A549 (cell line): Measurements from ENCODE around the gene ATP6V0A4.

Experiments used
- CTCF ChIP-seq: fragments of >200 bp; sonication (Bioruptor Twin); formaldehyde crosslinking; IDR thresholded peaks from 3 replicates; pipeline ENCODE4 v1.5.1; 2016
- EHMT2 ChIP-seq: fragments of 200-600 bp; sonication (generic); IDR thresholded peaks from 2 replicates; pipeline ENCODE4 v1.6.1; 2016; ENCODE audit warnings: antibody characterized with exemption, low read depth, mild to moderate bottlenecking, moderate library complexity
- EP300 ChIP-seq, 2 experiments: fragments of >200 bp; sonication (Bioruptor Twin); formaldehyde crosslinking; IDR thresholded peaks; 2 replicates in 1 of 2; 3 replicates in 1 of 2; pipeline ENCODE4 v1.6.1; 2016 to 2017
- MAFK ChIP-seq: fragments of 450-650 bp; IDR thresholded peaks from 2 replicates; pipeline ENCODE4 v1.6.1; 2014; ENCODE audit not compliant: partially characterized antibody

DNA sequence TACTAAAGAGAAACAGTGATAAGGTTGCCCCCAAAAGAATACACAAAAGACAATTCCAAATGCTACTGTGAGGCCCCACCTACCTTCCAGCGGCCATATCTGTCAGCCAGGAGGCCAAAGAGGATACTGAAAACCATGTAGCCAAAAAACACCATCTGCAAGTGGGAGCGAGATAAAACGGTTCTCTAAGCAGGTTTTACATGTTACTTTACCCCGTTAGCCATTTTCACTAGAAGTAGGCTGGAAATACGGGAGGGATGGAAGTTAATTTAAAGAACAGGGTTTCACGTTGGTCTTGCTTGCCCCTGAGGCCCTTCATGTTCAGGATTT lies 135.0 kb downstream of the ATP6V0A4 start:
- no peak for TF ChIP-seq EP300 (IDR thresholded peaks at IDR 0.05)
- no peak for TF ChIP-seq EHMT2
- no peak for TF ChIP-seq MAFK
- TF ChIP-seq CTCF = no peak
